H1 (cell line): ENCODE results near the gene PLPP4. TPM values are rescaled to one million over a fixed set of nuclear protein-coding genes. Genes with fewer than 3 reads are reported as not detected.

ENCODE experiments used
- CTCF ChIA-PET: fragments of 300-600 bp; sonication (Branson Sonifier 250); formaldehyde crosslinking; loops from one replicate; lab custom pipeline; 2021; ENCODE audit not compliant: partially characterized antibody; lab: Charles Lee
- POLR2A ChIA-PET: fragments of 300-600 bp; sonication (Branson Sonifier 250); formaldehyde crosslinking; loops from one replicate; lab custom pipeline; 2021; ENCODE audit warnings: inconsistent platforms; ENCODE audit not compliant: partially characterized antibody; lab: Charles Lee
- DNase-seq, 2 experiments: peaks; one replicate each; pipeline versions ENCODE4 v3.0.0 to v3.0.0-alpha.2; 2010 to 2022; ENCODE audit warnings: low spot score in 2 of 2, low read depth in 1 of 2, mixed read lengths in 1 of 2
- FAIRE-seq: peaks from 2 replicates; lab custom pipeline; 2011; peaks lifted over from hg19 to GRCh38; lab: Jason Lieb, UNC
- H2AFZ ChIP-seq: 2 replicates; pipeline ENCODE4 v1.8.1; 2012; ENCODE audit warnings: low read length, inconsistent platforms
- H2AK5ac ChIP-seq: 2 replicates; pipeline ENCODE4 v1.6.1; 2013; ENCODE audit warnings: low read depth, low read length
- H2BK120ac ChIP-seq: replicated peaks from 2 replicates; pipeline ENCODE3; 2013; ENCODE audit warnings: low read depth, low read length, inconsistent platforms
- H2BK12ac ChIP-seq: 2 replicates; pipeline ENCODE4 v1.6.1; 2013; ENCODE audit warnings: low read depth, low read length
- H2BK15ac ChIP-seq: 2 replicates; pipeline ENCODE4 v1.6.1; 2013; ENCODE audit warnings: low read length
- H2BK20ac ChIP-seq: 2 replicates; pipeline ENCODE4 v1.6.1; 2013; ENCODE audit warnings: low read length
- H2BK5ac ChIP-seq: 2 replicates; pipeline ENCODE4 v1.6.1; 2013; ENCODE audit warnings: low read depth, low read length
- H3K14ac ChIP-seq: 2 replicates; pipeline ENCODE4 v1.6.1; 2013; ENCODE audit warnings: inconsistent platforms; ENCODE audit not compliant: insufficient read length
- H3K18ac ChIP-seq: 2 replicates; pipeline ENCODE4 v1.6.1; 2013; ENCODE audit warnings: low read length; ENCODE audit errors: extremely low read depth
- H3K23ac ChIP-seq: 2 replicates; pipeline ENCODE4 v1.6.1; 2013; ENCODE audit warnings: inconsistent platforms; ENCODE audit not compliant: insufficient read length
- H3K23me2 ChIP-seq: 2 replicates; pipeline ENCODE4 v1.6.1; 2013; ENCODE audit warnings: low read depth, low read length
- H3K27ac ChIP-seq: 2 replicates; pipeline ENCODE4 v1.6.1; 2011; ENCODE audit warnings: low read depth, low read length, inconsistent platforms
- H3K27me3 ChIP-seq, 4 experiments: replicated peaks in 1 of 4; 1 replicate in 1 of 4; 2 replicates in 3 of 4; pipeline versions ENCODE4 v1.6.1 to v1.8.1; 2011 to 2013; ENCODE audit warnings: low read length in 3 of 4, mild to moderate bottlenecking in 3 of 4, inconsistent platforms in 2 of 4, mixed read lengths in 2 of 4, moderate library complexity in 1 of 4; ENCODE audit not compliant: control insufficient read depth in 3 of 4, insufficient read depth in 3 of 4; ENCODE audit errors: extremely low read depth in 1 of 4
- H3K36me3 ChIP-seq, 4 experiments: 2 replicates each; pipeline versions ENCODE4 v1.6.1 to v1.8.1; 2011 to 2013; ENCODE audit warnings: mild to moderate bottlenecking in 4 of 4, low read length in 3 of 4, moderate library complexity in 2 of 4, control low read depth in 1 of 4, inconsistent platforms in 1 of 4; ENCODE audit not compliant: insufficient read depth in 4 of 4, control insufficient read depth in 2 of 4
- H3K4ac ChIP-seq: replicated peaks from 2 replicates; pipeline ENCODE3; 2013; ENCODE audit warnings: low read length, low read depth, mixed read lengths, inconsistent platforms; ENCODE audit not compliant: insufficient read length
- H3K4me1 ChIP-seq, 4 experiments: replicated peaks in 1 of 4; 1 replicate in 1 of 4; 2 replicates in 3 of 4; pipeline versions ENCODE4 v1.6.1 to v1.8.1; 2011 to 2013; ENCODE audit warnings: low read length in 3 of 4, inconsistent platforms in 2 of 4, mixed read lengths in 1 of 4; ENCODE audit not compliant: insufficient read depth in 4 of 4, control insufficient read depth in 3 of 4
- H3K4me2 ChIP-seq, 2 experiments: 2 replicates each; pipeline versions ENCODE4 v1.6.1 to v1.8.1; 2011 to 2013; ENCODE audit warnings: low read depth in 2 of 2, low read length in 2 of 2, control low read depth in 1 of 2, inconsistent platforms in 1 of 2, mild to moderate bottlenecking in 1 of 2; ENCODE audit not compliant: insufficient read depth in 1 of 2
- H3K4me3 ChIP-seq, 4 experiments: fragments of 200-600, 300-600 bp in 1 of 4; sonication (generic), shearing (Covaris generic), sonication (Bioruptor Twin) in 1 of 4; 2 replicates each; pipeline versions ENCODE4 v1.5.1 to v1.8.1; 2011 to 2016; ENCODE audit warnings: low read length in 4 of 4, low read depth in 3 of 4, control low read depth in 2 of 4, inconsistent platforms in 2 of 4, mild to moderate bottlenecking in 2 of 4, mixed read lengths in 1 of 4, moderate library complexity in 1 of 4; ENCODE audit not compliant: insufficient read depth in 2 of 4; ENCODE audit errors: extremely low read depth in 1 of 4
- H3K56ac ChIP-seq: replicated peaks from 2 replicates; pipeline ENCODE3; 2013; ENCODE audit warnings: low read depth, mild to moderate bottlenecking, mixed read lengths, low read length, inconsistent platforms; ENCODE audit not compliant: insufficient read length
- H3K79me1 ChIP-seq: 2 replicates; pipeline ENCODE4 v1.6.1; 2013; ENCODE audit warnings: low read depth, low read length, control low read depth
- H3K79me2 ChIP-seq, 2 experiments: 2 replicates each; pipeline versions ENCODE4 v1.6.1 to v1.8.1; 2012 to 2013; ENCODE audit warnings: low read length in 2 of 2, mild to moderate bottlenecking in 2 of 2, inconsistent platforms in 1 of 2; ENCODE audit not compliant: insufficient read depth in 2 of 2, control insufficient read depth in 1 of 2
- H3K9ac ChIP-seq, 4 experiments: replicated peaks in 1 of 4; 1 replicate in 1 of 4; 2 replicates in 3 of 4; pipeline versions ENCODE4 v1.6.1 to v1.8.1; 2011 to 2013; ENCODE audit warnings: low read depth in 3 of 4, low read length in 3 of 4, control low read depth in 2 of 4, mild to moderate bottlenecking in 2 of 4, moderate library complexity in 2 of 4, inconsistent platforms in 1 of 4; ENCODE audit errors: extremely low read depth in 1 of 4
- H3K9me3 ChIP-seq, 2 experiments: 2 replicates each; pipeline versions ENCODE4 v1.6.1 to v1.8.1; 2012 to 2013; ENCODE audit warnings: mild to moderate bottlenecking in 2 of 2, moderate library complexity in 2 of 2, control low read depth in 1 of 2, inconsistent platforms in 1 of 2, low read depth in 1 of 2, low read length in 1 of 2, mixed read lengths in 1 of 2; ENCODE audit not compliant: insufficient read depth in 2 of 2
- H4K20me1 ChIP-seq, 2 experiments: replicated peaks in 1 of 2; 2 replicates each; pipeline versions ENCODE3 to v1.8.1; 2011 to 2013; ENCODE audit warnings: inconsistent platforms in 2 of 2, low read length in 2 of 2, mild to moderate bottlenecking in 1 of 2; ENCODE audit not compliant: insufficient read depth in 2 of 2, control insufficient read depth in 1 of 2
- H4K5ac ChIP-seq: 2 replicates; pipeline ENCODE4 v1.6.1; 2013; ENCODE audit warnings: low read length, low read depth, mixed read lengths, inconsistent platforms; ENCODE audit not compliant: insufficient read length
- H4K8ac ChIP-seq: 2 replicates; pipeline ENCODE4 v1.8.0; 2013; ENCODE audit warnings: mild to moderate bottlenecking, moderate library complexity, low read length, inconsistent platforms; ENCODE audit not compliant: insufficient read depth; ENCODE audit errors: extremely low read depth
- H4K91ac ChIP-seq: replicated peaks from 2 replicates; pipeline ENCODE3; 2013; ENCODE audit warnings: low read length, mixed read lengths, inconsistent platforms; ENCODE audit not compliant: insufficient read length
- ASH2L ChIP-seq: fragments of 200-600, 300-600 bp; sonication (generic); IDR thresholded peaks from one replicate; pipeline ENCODE4 v1.7.1; 2017; ENCODE audit warnings: low read length
- CEBPB ChIP-seq: IDR thresholded peaks from 2 replicates; pipeline ENCODE4 v1.6.1; 2012; ENCODE audit warnings: low read depth, low read length
- CHD2 ChIP-seq: IDR thresholded peaks from 2 replicates; pipeline ENCODE4 v1.6.1; 2012; ENCODE audit warnings: low read length, improper control_type of control experiment
- CTBP2 ChIP-seq: IDR thresholded peaks from 2 replicates; pipeline ENCODE4 v1.7.0; 2011; ENCODE audit warnings: borderline replicate concordance, mild to moderate bottlenecking, moderate library complexity, mixed read lengths, low read length; ENCODE audit not compliant: insufficient read depth, insufficient read length
- GTF2F1 ChIP-seq: IDR thresholded peaks from 2 replicates; pipeline ENCODE4 v1.6.1; 2012; ENCODE audit warnings: low read depth, low read length, improper control_type of control experiment, borderline replicate concordance
- KDM4A ChIP-seq: IDR thresholded peaks from one replicate; pipeline ENCODE4 v1.7.1; 2012; ENCODE audit warnings: low read depth, mild to moderate bottlenecking, moderate library complexity, low read length, inconsistent platforms; ENCODE audit not compliant: severe bottlenecking
- KDM5A ChIP-seq: fragments of 200-600 bp; IDR thresholded peaks from 2 replicates; pipeline ENCODE4 v1.7.1; 2012; ENCODE audit warnings: mild to moderate bottlenecking, low read length, inconsistent platforms, mixed read lengths
- NANOG ChIP-seq: IDR thresholded peaks from 2 replicates; pipeline ENCODE4 v1.6.1; 2011; ENCODE audit warnings: low read length, low read depth, mild to moderate bottlenecking, inconsistent platforms; ENCODE audit not compliant: insufficient read depth, poor library complexity, severe bottlenecking
- RFX5 ChIP-seq: IDR thresholded peaks from 2 replicates; pipeline ENCODE4 v1.6.1; 2011; ENCODE audit warnings: low read depth, low read length, improper control_type of control experiment, borderline replicate concordance
- SP4 ChIP-seq: IDR thresholded peaks from 2 replicates; pipeline ENCODE4 v1.6.1; 2012; ENCODE audit warnings: low read length, inconsistent platforms
- WGBS, 2 experiments: shearing (Covaris generic) in 1 of 2; methylation state at CpG; one replicate each; pipeline versions ENCODE4 v1.1.6 to v1.1.7; 2013 to 2015; ENCODE audit warnings: low lambda C conversion rate in 2 of 2, mixed read lengths in 2 of 2, inconsistent platforms in 1 of 2, low coverage in 1 of 2, missing lambda C conversion rate in 1 of 2; ENCODE audit not compliant: insufficient replicate concordance in 2 of 2, insufficient coverage in 1 of 2, insufficient read length in 1 of 2; ENCODE audit errors: extremely low coverage in 1 of 2, missing lambda C conversion rate in 1 of 2; 5-methylcytosine and 5-hydroxymethylcytosine counted together
- polyA plus RNA-seq, 7 experiments: library from polyadenylated mRNA; depleted of rRNA in 3 of 7; stranded (reverse) in 5 of 7; unstranded in 2 of 7; fragments of >200 nt in 5 of 7; fragments of 200-250 nt in 2 of 7; gene quantifications; 1 replicate in 5 of 7; 2 replicates in 1 of 7; 4 replicates in 1 of 7; pipeline versions ENCODE4 v1.2.1 to v1.2.3, GENCODE V29; 2011 to 2013; ENCODE audit warnings: missing spikeins in 2 of 7, mixed read lengths in 2 of 7
- total RNA-seq: library from RNA; stranded (reverse); fragmentation: NEBNext Ultra II Directional; extraction: Animal tissue kit (Norgen Biotek cat#: 25700); gene quantifications from 2 replicates; pipeline ENCODE4 v1.2.1, GENCODE V29; 2021
- TF ChIP-seq, protein P1 (sequence below): IDR thresholded peaks from 2 replicates; pipeline ENCODE4 v1.6.1; 2012; ENCODE audit warnings: inconsistent platforms

The PLPP4 gene
- total and polyA plus RNA-seq, 2 of the 8 experiments (the other 6 are each of a cell fraction or from before 2014, with no cell fraction given): 0.30 TPM; not detected in 1

DNA sequence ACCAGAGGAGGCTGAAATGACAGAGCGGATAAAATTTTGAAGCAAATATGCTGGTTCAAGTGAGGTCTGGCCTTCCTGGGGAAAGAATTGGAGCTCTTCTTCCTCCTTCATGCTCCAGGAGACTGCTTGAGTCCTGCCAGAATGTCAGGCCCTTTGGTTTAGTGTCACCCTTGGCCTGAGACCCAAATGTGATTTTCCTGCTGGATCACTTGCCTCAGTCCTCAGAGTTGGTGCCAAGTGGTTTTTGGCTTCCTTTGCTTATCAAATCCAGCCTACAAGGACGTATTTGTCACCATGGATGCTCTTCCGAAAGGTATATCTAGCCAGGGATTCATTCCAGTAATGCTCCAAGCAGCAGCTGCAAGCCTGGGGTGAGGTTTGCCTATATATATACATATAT, 118.4 kb downstream of the PLPP4 start:
- H3K79me1 ChIP-seq: no peaks in the 10 kb centered on the region
- no peaks in the 10 kb centered on the region for H3K4me1 ChIP-seq
- H3K4ac ChIP-seq: no peak overlapping the region
- H4K20me1 ChIP-seq: no peaks in the 10 kb centered on the region
- TF ChIP-seq CHD2 (no peak), CEBPB (no peak), SP4 (no peak), KDM5A (no peak), NANOG (no peak), KDM4A (no peak), RFX5 (no peak), CTBP2 (no peak), ASH2L (no peak), GTF2F1 (no peak)
- TF ChIP-seq, protein P1, sequence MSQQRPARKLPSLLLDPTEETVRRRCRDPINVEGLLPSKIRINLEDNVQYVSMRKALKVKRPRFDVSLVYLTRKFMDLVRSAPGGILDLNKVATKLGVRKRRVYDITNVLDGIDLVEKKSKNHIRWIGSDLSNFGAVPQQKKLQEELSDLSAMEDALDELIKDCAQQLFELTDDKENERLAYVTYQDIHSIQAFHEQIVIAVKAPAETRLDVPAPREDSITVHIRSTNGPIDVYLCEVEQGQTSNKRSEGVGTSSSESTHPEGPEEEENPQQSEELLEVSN: no peak
- TF ChIP-seq, all 59 proteins: peak for 0
- Histone ChIP-seq H2BK20ac (no peak overlapping the region), H3K36me3 (no peaks in the 10 kb centered on the region), H3K27me3 (no peaks in the 10 kb centered on the region), H2AFZ (no peak overlapping the region), H3K23me2 (no peaks in the 10 kb centered on the region; the same call in 1 of the 2 replicates), H3K23ac (no peak overlapping the region), H3K9me3 (no peaks in the 10 kb centered on the region), H3K18ac (no peak overlapping the region), H2BK15ac (no peak overlapping the region), H3K9ac (no peak overlapping the region), H2BK5ac (no peak overlapping the region), H3K79me2 (no peaks in the 10 kb centered on the region), H3K4me2 (no peak overlapping the region), H2AK5ac (no peak overlapping the region), H3K27ac (no peak overlapping the region), H2BK12ac (no peak overlapping the region), H4K5ac (no peak overlapping the region), H4K8ac (no peak overlapping the region), H3K56ac (no peak overlapping the region), H3K14ac (no peak overlapping the region), H3K4me3 (no peak overlapping the region), H4K91ac (no peak overlapping the region), H2BK120ac (no peak overlapping the region)
- ChIA-PET CTCF (interaction anchor here (0.7 to 1.9 kb wide), 3 partner anchors 24 to 152 kb away, joined by 3 to 6 read pairs (median 3); no protein-coding TSS in a partner anchor), POLR2A (interaction anchor here (0.6 kb wide), 1 partner anchor 1348 kb away, joined by 6 read pairs; no protein-coding TSS in a partner anchor)
- no peak for DNase-seq
- no peak for FAIRE-seq
- WGBS, 2 experiments: 85% methylated on average over 3 of the region's 3 CpGs; no CpG with 5 or more reads in 1 of the 2 experiments
